Effector memory CD4-positive, alpha-beta T cell (primary cell): Measurements from ENCODE around the gene GRID1.
"Not testable (repeated sequence)": the region's sequence is repeated elsewhere in the genome, so short reads cannot be mapped to it uniquely, and the experiment has no call there.

ENCODE experiments used
- DNase-seq, 3 donors: peaks; one replicate each; pipeline ENCODE4 v3.0.0-alpha.2; 2020
- H3K27ac ChIP-seq: 2 replicates; pipeline ENCODE4 v1.7.0; 2013; ENCODE audit warnings: mild to moderate bottlenecking, low read length, moderate library complexity; ENCODE audit not compliant: insufficient read depth, poor library complexity, severe bottlenecking
- H3K27me3 ChIP-seq: replicated peaks from 2 replicates; pipeline ENCODE4 v1.7.0; 2013; ENCODE audit warnings: mild to moderate bottlenecking, low read length; ENCODE audit not compliant: insufficient read depth, control insufficient read depth, poor library complexity, severe bottlenecking
- H3K36me3 ChIP-seq: 2 replicates; pipeline ENCODE4 v1.7.0; 2013; ENCODE audit warnings: mild to moderate bottlenecking, low read length, moderate library complexity; ENCODE audit not compliant: control insufficient read depth, insufficient read depth
- H3K4me1 ChIP-seq: 2 replicates; pipeline ENCODE4 v1.7.0; 2013; ENCODE audit warnings: low read length, mild to moderate bottlenecking; ENCODE audit not compliant: control insufficient read depth, insufficient read depth, poor library complexity, severe bottlenecking
- H3K4me3 ChIP-seq: 2 replicates; pipeline ENCODE4 v1.7.0; 2013; ENCODE audit warnings: low read length, low read depth, mild to moderate bottlenecking; ENCODE audit not compliant: insufficient read depth, poor library complexity, severe bottlenecking
- H3K9me3 ChIP-seq: 2 replicates; pipeline ENCODE4 v1.7.0; 2013; ENCODE audit warnings: mild to moderate bottlenecking, low read length, moderate library complexity; ENCODE audit not compliant: control insufficient read depth

GRID1 gene

DNA sequence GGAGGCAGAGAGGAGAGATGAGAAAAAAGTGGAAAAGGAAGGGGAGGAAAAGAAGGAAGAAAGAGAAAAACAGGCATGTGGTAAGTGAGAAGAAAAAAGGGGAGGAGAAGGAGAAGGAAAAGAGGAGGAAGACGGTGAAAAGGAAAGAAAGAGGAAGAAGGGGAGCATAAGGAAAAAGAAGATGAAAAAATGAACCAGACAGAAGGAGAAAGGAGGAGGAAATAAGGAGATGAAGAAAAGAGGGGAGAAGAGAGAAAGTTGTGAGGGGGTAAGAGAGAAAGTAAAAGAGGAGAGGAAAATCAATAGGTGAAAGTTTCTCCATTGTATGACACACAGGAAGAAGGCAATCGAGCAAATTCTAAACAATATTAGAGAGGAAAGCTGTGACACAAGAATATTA lies 663.8 kb downstream of the GRID1 start:
- Histone ChIP-seq H3K4me3 (no peak overlapping the region), H3K4me1 (no peaks in the 10 kb centered on the region), H3K9me3 (no peaks in the 10 kb centered on the region), H3K36me3 (no peaks in the 10 kb centered on the region), H3K27ac (no peak overlapping the region), H3K27me3 (no peaks in the 10 kb centered on the region)
- no peak for DNase-seq

DNA sequence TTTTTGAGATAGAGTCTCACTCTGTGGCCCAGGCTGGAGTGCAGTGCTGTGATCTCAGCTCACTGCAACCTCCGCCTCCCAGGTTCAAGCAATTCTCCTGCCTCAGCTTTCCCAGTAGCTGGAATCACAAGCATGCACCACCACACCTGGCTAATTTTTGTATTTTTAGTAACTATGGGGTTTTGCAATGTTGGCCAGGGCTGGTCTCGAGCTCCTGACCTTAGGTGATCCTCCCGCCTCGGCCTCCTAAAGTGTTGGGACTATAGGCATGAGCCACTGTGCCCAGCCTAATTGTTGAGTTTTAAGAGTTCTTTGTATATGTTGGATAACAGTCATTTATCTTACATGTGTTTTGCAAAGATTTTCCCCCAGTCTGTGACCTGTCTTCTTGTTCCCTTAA lies 667.5 kb downstream of the GRID1 start:
- H3K9me3 ChIP-seq, H3K36me3 ChIP-seq, H3K4me3 ChIP-seq, H3K27ac ChIP-seq, H3K27me3 ChIP-seq, H3K4me1 ChIP-seq, DNase-seq: not testable (repeated sequence)

DNA sequence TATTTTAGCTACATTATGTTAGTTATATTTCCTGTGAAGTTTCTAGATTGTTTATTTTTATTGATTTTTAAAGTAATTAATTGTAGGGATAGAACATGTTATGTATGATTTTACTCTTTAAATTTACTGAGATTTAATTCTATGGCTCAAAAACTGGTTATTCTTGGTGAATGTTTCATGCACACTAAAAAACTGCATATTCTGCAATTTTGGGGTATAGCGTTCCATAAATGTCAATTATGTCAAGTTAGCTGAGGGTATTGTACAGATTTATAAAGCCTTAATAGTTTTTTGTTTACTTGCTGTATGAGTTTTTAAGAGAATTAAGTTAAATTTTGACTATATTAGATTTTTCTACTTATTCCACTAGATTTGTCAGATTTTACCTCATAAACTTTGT lies 669.7 kb downstream of the GRID1 start:
- no peaks in the 10 kb centered on the region for H3K27me3 ChIP-seq
- no peak overlapping the region for H3K27ac ChIP-seq
- H3K36me3 ChIP-seq: no peaks in the 10 kb centered on the region
- no peak overlapping the region for H3K4me3 ChIP-seq
- H3K4me1 ChIP-seq: no peaks in the 10 kb centered on the region
- H3K9me3 ChIP-seq: no peaks in the 10 kb centered on the region
- no peak for DNase-seq

DNA sequence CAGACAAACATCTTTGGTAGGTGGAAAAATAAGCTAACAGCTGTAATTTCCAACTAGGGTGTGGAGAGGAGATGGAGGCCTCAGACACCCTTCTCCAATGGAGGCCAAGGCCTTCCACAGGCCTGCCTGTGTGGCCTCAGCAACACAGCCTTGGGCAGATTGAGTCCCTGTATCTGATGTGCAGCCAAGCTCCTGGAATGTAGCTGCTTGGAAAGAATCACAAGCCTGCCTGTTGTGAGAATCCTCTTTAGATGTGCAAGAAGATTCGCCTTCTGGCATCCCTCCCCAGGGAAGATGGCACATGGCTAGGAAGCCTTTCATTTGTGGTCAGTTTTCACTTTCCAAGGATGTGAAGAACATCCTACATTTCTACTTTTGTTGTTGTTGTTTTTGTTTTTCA lies 684.0 kb downstream of the GRID1 start:
- Histone ChIP-seq H3K4me1 (no peaks in the 10 kb centered on the region), H3K9me3 (no peaks in the 10 kb centered on the region), H3K36me3 (no peaks in the 10 kb centered on the region), H3K27ac (no peak overlapping the region), H3K27me3 (no peaks in the 10 kb centered on the region), H3K4me3 (no peak overlapping the region)
- DNase-seq: no peak

DNA sequence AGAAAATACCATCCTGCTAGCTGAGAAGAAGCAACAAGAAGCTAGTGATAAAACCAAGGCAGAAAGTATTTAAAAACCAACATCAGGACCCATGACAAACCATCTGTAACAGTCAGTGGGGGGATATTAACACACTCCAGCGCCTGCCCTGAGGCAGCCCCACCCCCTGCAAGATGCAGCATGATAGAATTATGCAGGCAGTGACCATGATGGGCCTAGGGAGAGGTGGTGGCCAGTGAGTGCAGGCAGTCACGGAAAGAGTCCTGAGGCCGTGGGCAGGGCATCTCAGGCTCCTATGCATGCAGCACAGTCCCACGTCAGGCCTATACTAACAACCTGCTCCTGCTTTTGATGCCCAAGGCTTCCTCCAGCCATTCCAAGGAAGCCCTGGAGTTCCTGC lies 686.9 kb downstream of the GRID1 start:
- Histone ChIP-seq H3K4me1 (no peaks in the 10 kb centered on the region), H3K27ac (no peak overlapping the region), H3K27me3 (no peaks in the 10 kb centered on the region), H3K9me3 (no peaks in the 10 kb centered on the region), H3K4me3 (no peak overlapping the region), H3K36me3 (no peaks in the 10 kb centered on the region)
- DNase-seq: no peak

DNA sequence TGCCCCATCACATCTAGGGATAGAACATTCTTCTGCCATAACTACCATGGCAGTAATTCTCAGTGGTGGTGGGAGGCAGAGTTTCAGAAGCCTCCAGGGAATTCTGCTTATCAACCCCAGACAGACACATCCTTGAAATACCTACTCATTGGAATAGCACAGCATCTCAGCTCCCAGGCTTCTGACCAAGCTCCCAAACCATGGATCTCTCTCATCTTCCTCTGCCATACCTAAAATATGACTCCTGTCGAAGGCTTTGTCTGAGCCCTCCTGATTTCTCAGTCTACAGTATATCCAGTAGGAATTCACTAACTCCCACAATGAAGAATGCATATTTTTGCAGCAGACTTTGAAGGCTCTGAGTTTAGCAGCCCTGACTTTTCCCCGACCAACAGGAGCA lies 687.5 kb downstream of the GRID1 start:
- no peak for DNase-seq
- Histone ChIP-seq H3K4me1 (no peaks in the 10 kb centered on the region), H3K9me3 (no peaks in the 10 kb centered on the region), H3K4me3 (no peak overlapping the region), H3K27ac (no peak overlapping the region), H3K36me3 (no peaks in the 10 kb centered on the region), H3K27me3 (no peaks in the 10 kb centered on the region)

DNA sequence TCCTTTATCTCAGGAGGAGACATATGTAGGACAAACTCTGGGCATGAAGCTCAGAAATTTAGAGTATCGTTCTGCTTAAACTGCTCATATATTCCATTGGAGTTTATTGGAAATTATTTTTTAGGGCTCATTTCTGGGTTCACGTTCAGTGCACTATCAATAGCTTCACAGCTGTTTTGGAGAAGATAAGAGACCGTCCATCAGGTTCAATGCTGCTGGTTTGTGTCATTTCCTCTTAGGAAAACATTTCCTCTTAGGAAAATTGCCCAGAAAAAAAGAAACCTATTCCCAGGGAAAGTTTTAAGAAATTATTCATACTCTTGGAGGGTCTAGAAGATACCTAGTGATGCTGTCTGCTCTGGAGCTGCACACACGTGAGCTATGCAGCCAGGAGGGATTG lies 691.7 kb downstream of the GRID1 start:
- H3K27me3 ChIP-seq: no peaks in the 10 kb centered on the region
- no peak overlapping the region for H3K4me3 ChIP-seq
- DNase-seq: no peak
- H3K9me3 ChIP-seq: no peaks in the 10 kb centered on the region
- H3K27ac ChIP-seq: no peak overlapping the region
- no peaks in the 10 kb centered on the region for H3K36me3 ChIP-seq
- no peaks in the 10 kb centered on the region for H3K4me1 ChIP-seq

DNA sequence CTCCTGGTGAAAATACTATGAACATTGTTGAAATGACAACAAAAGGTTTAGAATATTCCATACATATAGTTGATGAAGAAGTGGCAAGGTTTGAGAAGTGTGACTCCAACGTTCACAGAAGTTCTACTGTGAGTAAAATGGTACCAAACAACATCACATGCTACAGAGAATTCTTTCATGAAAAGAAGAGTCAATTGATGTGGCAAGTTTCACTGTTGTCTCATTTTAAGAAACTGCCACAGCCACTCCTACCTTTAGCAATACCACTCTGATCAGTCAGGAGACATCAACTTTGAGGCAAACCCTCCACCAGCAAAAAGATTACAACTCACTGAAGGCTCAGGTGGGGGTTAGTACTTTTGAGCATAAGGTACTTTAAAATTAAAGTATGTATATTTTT lies 693.3 kb downstream of the GRID1 start:
- no peak overlapping the region for H3K4me3 ChIP-seq
- H3K27ac ChIP-seq: no peak overlapping the region
- no peaks in the 10 kb centered on the region for H3K36me3 ChIP-seq
- H3K9me3 ChIP-seq: no peaks in the 10 kb centered on the region
- no peak for DNase-seq
- H3K27me3 ChIP-seq: no peaks in the 10 kb centered on the region
- no peaks in the 10 kb centered on the region for H3K4me1 ChIP-seq

DNA sequence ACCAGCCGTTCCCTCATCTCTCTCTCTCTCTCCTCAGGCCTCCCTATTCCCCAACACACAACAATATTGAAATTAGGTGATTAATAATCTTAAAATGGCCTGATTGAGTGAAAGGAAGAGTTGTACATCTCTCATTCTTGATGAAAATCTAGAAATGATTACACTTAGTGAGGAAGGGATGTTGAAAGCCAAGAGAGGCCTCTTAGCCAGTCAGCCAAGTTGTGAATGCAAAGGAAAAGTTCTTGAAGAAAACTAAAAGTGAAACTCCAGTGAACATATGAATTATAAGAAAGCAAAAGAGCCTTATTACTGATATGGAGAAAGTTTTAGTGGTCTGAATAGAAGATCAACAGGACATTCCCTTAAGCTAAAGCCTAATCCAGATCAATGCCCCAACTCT lies 695.1 kb downstream of the GRID1 start:
- Histone ChIP-seq H3K4me1 (no peaks in the 10 kb centered on the region), H3K36me3 (no peaks in the 10 kb centered on the region), H3K4me3 (no peak overlapping the region), H3K9me3 (no peaks in the 10 kb centered on the region), H3K27me3 (no peaks in the 10 kb centered on the region), H3K27ac (no peak overlapping the region)
- no peak for DNase-seq

DNA sequence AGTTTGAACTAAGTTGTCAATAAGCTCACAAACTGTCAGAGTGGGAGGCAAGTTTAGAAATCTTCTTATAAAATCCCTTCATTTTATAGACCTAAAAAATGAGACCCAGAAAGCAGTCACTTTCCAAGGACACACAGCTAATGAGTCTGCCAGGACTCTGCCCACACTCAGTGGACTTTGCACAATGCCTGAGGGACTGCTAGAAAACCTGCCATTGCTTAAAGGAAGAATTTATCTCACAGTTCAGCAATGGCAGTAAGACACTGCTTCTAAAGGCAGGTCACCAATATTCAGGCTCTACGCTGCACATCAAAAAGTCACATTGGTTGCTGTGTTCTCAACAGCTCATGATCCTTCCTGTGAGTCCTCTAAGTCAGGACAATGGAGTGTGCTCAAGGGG lies 698.1 kb downstream of the GRID1 start:
- H3K4me3 ChIP-seq: no peak overlapping the region

DNA sequence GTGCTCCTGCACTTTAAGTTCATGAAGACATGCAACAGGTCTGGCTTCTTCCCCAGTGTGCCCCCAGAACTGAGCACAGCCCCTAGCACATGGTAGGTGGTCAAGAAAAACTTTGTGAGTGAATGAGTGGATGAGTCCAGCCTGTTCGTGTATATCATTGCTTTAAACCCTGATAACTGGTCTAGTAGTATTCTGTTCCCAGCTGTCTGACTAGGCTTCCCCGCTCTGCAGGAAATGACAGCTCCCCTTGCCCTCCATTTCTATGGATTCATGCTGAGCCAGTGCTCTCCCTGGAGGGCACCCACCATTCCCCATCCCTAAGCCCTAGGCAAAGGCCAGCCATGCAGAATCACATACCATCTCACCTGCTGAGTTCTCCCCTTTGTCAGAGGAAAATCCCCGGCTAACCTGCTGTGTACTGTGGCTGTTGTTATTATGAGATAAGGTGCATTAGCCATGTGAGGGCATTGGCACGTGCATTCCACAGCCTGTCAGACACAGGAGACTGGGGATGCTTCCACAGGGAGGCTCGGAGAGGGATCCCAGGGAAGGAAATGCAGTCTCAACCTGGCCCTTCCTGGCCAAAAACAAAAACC lies 698.9 kb downstream of the GRID1 start:
- no peaks in the 10 kb centered on the region for H3K27me3 ChIP-seq
- H3K36me3 ChIP-seq: no peaks in the 10 kb centered on the region
- no peak overlapping the region for H3K4me3 ChIP-seq
- no peaks in the 10 kb centered on the region for H3K4me1 ChIP-seq
- no peak overlapping the region for H3K27ac ChIP-seq
- DNase-seq: no peak
- no peaks in the 10 kb centered on the region for H3K9me3 ChIP-seq

More for the DNA sequence above, 698.1 kb downstream of the GRID1 start:
- Histone ChIP-seq H3K9me3 (no peaks in the 10 kb centered on the region), H3K27me3 (no peaks in the 10 kb centered on the region), H3K36me3 (no peaks in the 10 kb centered on the region), H3K4me1 (no peaks in the 10 kb centered on the region), H3K27ac (no peak overlapping the region)
- DNase-seq: no peak
